K562 (cell line): ENCODE data around the gene CENPN. TPM values are rescaled to one million over a fixed set of nuclear protein-coding genes. Genes with fewer than 3 reads are reported as not detected.

Experiments used
- FOXA3 ChIP-seq, 2 experiments: fragments of 450-650 bp in 1 of 2; sonication (generic) in 1 of 2; formaldehyde crosslinking; IDR thresholded peaks in 1 of 2; conservative IDR thresholded peaks in 1 of 2; 2 replicates each; pipeline versions ENCODE4 v1.4.0 to v1.8.0; 2020 to 2022; ENCODE audit warnings: mild to moderate bottlenecking in 2 of 2, missing genetic modification reagents in 1 of 2
- GABPB1 ChIP-seq: sonication (generic); formaldehyde crosslinking; IDR thresholded peaks from 2 replicates; pipeline ENCODE4 v1.8.0; 2022; ENCODE audit warnings: mild to moderate bottlenecking, missing genetic modification reagents
- MLLT1 ChIP-seq, 2 experiments: fragments of 450-650 bp; IDR thresholded peaks; 2 replicates each; pipeline ENCODE4 v1.6.1; 2016
- PBX2 ChIP-seq, 2 experiments: IDR thresholded peaks in 1 of 2; conservative IDR thresholded peaks in 1 of 2; 2 replicates each; pipeline ENCODE4 v1.6.1; 2016; ENCODE audit warnings: low read depth in 2 of 2, mild to moderate bottlenecking in 1 of 2, missing compliant biosample characterization in 1 of 2, missing genetic modification characterization in 1 of 2, moderate library complexity in 1 of 2
- REST ChIP-seq, 2 experiments: fragments of 450-650 bp; formaldehyde crosslinking in 1 of 2; IDR thresholded peaks; 2 replicates each; pipeline versions ENCODE4 v1.4.0 to v1.6.1; 2014 to 2020; ENCODE audit warnings: mild to moderate bottlenecking in 2 of 2, borderline replicate concordance in 1 of 2, low read depth in 1 of 2
- TCF7L2 ChIP-seq: fragments of 150-350 bp; IDR thresholded peaks from 2 replicates; pipeline ENCODE4 v1.6.1; 2016; ENCODE audit warnings: low read depth, mild to moderate bottlenecking, low read length, moderate library complexity
- ZNF175 ChIP-seq: fragments of 200-800 bp; sonication (Bioruptor generic); IDR thresholded peaks from 2 replicates; pipeline ENCODE4 v1.6.1; 2016; ENCODE audit warnings: low read depth, mild to moderate bottlenecking, missing genetic modification characterization, missing compliant biosample characterization
- ZNF212 ChIP-seq: fragments of 450-650 bp; formaldehyde crosslinking; IDR thresholded peaks from 2 replicates; pipeline ENCODE4 v1.4.0; 2020; ENCODE audit warnings: mild to moderate bottlenecking
- ZNF444 ChIP-seq: fragments of 250-450 bp; sonication (Bioruptor Pico); IDR thresholded peaks from 2 replicates; pipeline ENCODE4 v1.4.0; 2020; ENCODE audit warnings: mild to moderate bottlenecking, moderate library complexity
- ZNF518B ChIP-seq: fragments of 250-450 bp; sonication (Bioruptor Pico); IDR thresholded peaks from 2 replicates; pipeline ENCODE4 v1.5.0; 2021; ENCODE audit warnings: mild to moderate bottlenecking, moderate library complexity
- ZNF77 ChIP-seq: fragments of 250-450 bp; sonication (Bioruptor Pico); IDR thresholded peaks from 2 replicates; pipeline ENCODE4 v1.5.0; 2020
- polyA plus RNA-seq, 8 experiments: library from polyadenylated mRNA; depleted of rRNA in 4 of 8; stranded (reverse) in 5 of 8; unstranded in 3 of 8; fragments of >200 nt; fragmentation: Nextera tagmentation in 2 of 8; fragmentation: Illumina TruSeq in 1 of 8; extraction: Ambion mirVana in 2 of 8; extraction: Trizol in 1 of 8; gene quantifications; 2 replicates each; pipeline versions ENCODE4 v1.2.1 to v1.2.3, GENCODE V29; 2011 to 2014; ENCODE audit warnings: inconsistent platforms in 1 of 8, missing spikeins in 1 of 8
- total RNA-seq, 7 experiments: library from RNA; depleted of rRNA in 6 of 7; stranded (reverse); fragments of >200 nt in 6 of 7; fragmentation: Illumina TruSeq in 2 of 7; extraction: Trizol in 2 of 7; gene quantifications; 2 replicates each; pipeline versions ENCODE4 v1.2.1 to v1.2.3, GENCODE V29; 2011 to 2021; ENCODE audit warnings: low replicate concordance in 1 of 7

Gene CENPN
- total and polyA plus RNA-seq, 9 of the 15 experiments (the other 6 are each of a cell fraction or from before 2014, with no cell fraction given), result 92.3 to 384 (median 140) TPM

- no peak for TF ChIP-seq REST (IDR thresholded peaks at IDR 0.05; ENCODE audit: borderline replicate concordance)
- TF ChIP-seq REST (CRISPR knock-in tag; IDR thresholded peaks at IDR 0.05; ENCODE audit: low read depth), result no peak
- no peak for TF ChIP-seq GABPB1
- no peak for TF ChIP-seq ZNF518B (CRISPR knock-in tag)
- no peak for TF ChIP-seq ZNF175 (CRISPR knock-in tag)
- TF ChIP-seq ZNF212 (CRISPR knock-in tag), result no peak
- no peak for TF ChIP-seq MLLT1 (IDR thresholded peaks at IDR 0.05)
- TF ChIP-seq ZNF77 (CRISPR knock-in tag), result no peak
- TF ChIP-seq ZNF444 (CRISPR knock-in tag), result no peak
- no peak for TF ChIP-seq FOXA3 (CRISPR knock-in tag; conservative IDR thresholded peaks at IDR 0.05 in 1 of 2, IDR thresholded peaks at IDR 0.05 in 1 of 2)
- TF ChIP-seq TCF7L2, result no peak
- TF ChIP-seq PBX2 (CRISPR knock-in tag; IDR thresholded peaks at IDR 0.05; ENCODE audit: low read depth), result no peak
- no peak for TF ChIP-seq PBX2 (tag; conservative IDR thresholded peaks at IDR 0.05; ENCODE audit: low read depth)
These were observed 13.7 kb upstream of the CENPN start (continued) for GRCh38 chr16:80993307-80993706.
